Caco-2 (cell line): ENCODE results near the gene PRAF2. TPM values are rescaled to one million over a fixed set of nuclear protein-coding genes. Genes with fewer than 3 reads are reported as not detected.
A peak's percentile ranks its signal among the peaks of the same experiment; 100 is the strongest.

Experiments
- BruUV-seq: library from RNA; stranded (reverse); fragments of 400-500 nt; replicated peaks from 2 replicates; lab custom pipeline; 2021; lab: Mats Ljungman, UMichigan
- CTCF ChIA-PET: fragments of 300-600 bp; sonication (Branson Sonifier 250); formaldehyde crosslinking; loops from one replicate; lab custom pipeline; 2022; ENCODE audit warnings: antibody characterized with exemption; lab: Charles Lee
- POLR2A ChIA-PET: fragments of 300-600 bp; sonication (Branson Sonifier 250); formaldehyde crosslinking; loops from one replicate; lab custom pipeline; 2022; ENCODE audit warnings: antibody characterized with exemption; lab: Charles Lee
- DNase-seq, 2 experiments: peaks; one replicate each; pipeline versions ENCODE4 v3.0.0 to v3.0.0-alpha.2; 2020 to 2022
- H3K27me3 ChIP-seq: replicated peaks from 2 replicates; pipeline ENCODE4 v1.6.0; 2011; ENCODE audit warnings: low read length; ENCODE audit not compliant: control insufficient read depth, insufficient read depth
- H3K36me3 ChIP-seq: 2 replicates; pipeline ENCODE4 v1.5.1; 2011; ENCODE audit warnings: low read length; ENCODE audit not compliant: control insufficient read depth, insufficient read depth
- H3K4me1 ChIP-seq: fragments of 250-450 bp; sonication (Bioruptor Pico); 2 replicates; pipeline ENCODE4 v1.5.1; 2020; ENCODE audit warnings: mild to moderate bottlenecking
- H3K4me3 ChIP-seq: 2 replicates; pipeline ENCODE4 v1.5.1; 2011; ENCODE audit warnings: low read depth, mild to moderate bottlenecking, control low read depth, low read length
- H3K9me3 ChIP-seq: fragments of 250-450 bp; sonication (Bioruptor Pico); 2 replicates; pipeline ENCODE4 v1.5.1; 2020; ENCODE audit warnings: mild to moderate bottlenecking, moderate library complexity
- H3K27ac Mint-ChIP-seq: one replicate; pipeline ENCODE4 v1.8.0; 2022; ENCODE audit warnings: mixed read lengths; ENCODE audit not compliant: unreplicated experiment
- H3K27me3 Mint-ChIP-seq: one replicate; pipeline ENCODE4 v1.8.0; 2022; ENCODE audit warnings: mixed read lengths; ENCODE audit not compliant: insufficient read depth, unreplicated experiment
- H3K36me3 Mint-ChIP-seq: one replicate; pipeline ENCODE4 v1.8.0; 2022; ENCODE audit warnings: mild to moderate bottlenecking, mixed read lengths; ENCODE audit not compliant: insufficient read depth, unreplicated experiment
- H3K4me1 Mint-ChIP-seq: one replicate; pipeline ENCODE4 v1.8.0; 2022; ENCODE audit warnings: low read depth, mixed read lengths; ENCODE audit not compliant: unreplicated experiment
- H3K4me3 Mint-ChIP-seq: one replicate; pipeline ENCODE4 v1.8.0; 2022; ENCODE audit warnings: mild to moderate bottlenecking, moderate library complexity, mixed read lengths; ENCODE audit not compliant: unreplicated experiment
- H3K9me3 Mint-ChIP-seq: one replicate; pipeline ENCODE4 v1.8.0; 2022; ENCODE audit warnings: mixed read lengths; ENCODE audit not compliant: unreplicated experiment
- intact Hi-C: fragments of 100-400 bp; cut with micrococcal nuclease; formaldehyde crosslinking; loops from one replicate; pipeline ENCODE4 v1.10.0; 2022; ENCODE audit not compliant: unreplicated experiment
- total RNA-seq: library from RNA; stranded (reverse); gene quantifications from 2 replicates; pipeline ENCODE4 v1.2.3, GENCODE V29; 2022
- TF ChIP-seq, protein P1 (sequence below), 2 experiments: fragments of 200-600 bp in 1 of 2; IDR thresholded peaks; 1 replicate in 1 of 2; 2 replicates in 1 of 2; pipeline versions ENCODE4 v1.5.1 to v1.8.0; 2011 to 2022; ENCODE audit warnings: antibody characterized with exemption in 1 of 2, control low read depth in 1 of 2, inconsistent platforms in 1 of 2, low read depth in 1 of 2, low read length in 1 of 2, mild to moderate bottlenecking in 1 of 2, moderate library complexity in 1 of 2; ENCODE audit not compliant: insufficient read depth in 1 of 2, severe bottlenecking in 1 of 2, unreplicated experiment in 1 of 2

PRAF2 gene
- total RNA-seq, 1 experiment from 2014 or later: 5.4 TPM

DNA sequence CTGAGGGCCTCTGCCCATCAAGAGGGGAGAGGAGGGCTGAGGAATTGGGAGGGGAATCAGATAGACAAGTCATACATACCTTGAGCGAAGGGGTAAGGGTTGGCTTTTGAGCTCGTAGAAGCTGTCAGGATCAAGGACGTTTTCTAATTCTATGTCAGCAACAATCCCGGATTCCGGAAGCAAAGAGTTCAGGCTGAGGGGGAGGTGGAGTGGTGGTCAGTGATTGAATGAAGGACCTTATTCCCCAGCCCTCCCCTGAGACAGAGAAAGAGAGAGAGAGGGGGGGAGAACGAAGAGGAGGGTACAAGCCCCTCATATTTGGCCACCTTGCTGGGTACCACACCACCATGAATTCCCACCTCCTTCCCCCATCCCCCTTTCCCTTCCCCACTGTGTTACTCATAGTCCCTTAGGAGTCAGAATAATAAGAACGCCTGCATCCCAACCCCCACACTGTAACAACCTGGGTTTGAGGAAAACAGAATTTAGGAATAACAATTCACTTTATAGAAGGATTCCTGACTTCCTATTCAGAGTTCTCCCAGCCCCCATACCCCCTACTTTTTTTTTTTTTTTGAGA, 33.3 kb downstream of the PRAF2 start:
- Mint-ChIP-seq H3K4me1 (peaks cover 7% of the 10 kb centered on the region), H3K36me3 (peaks cover 48% of the 10 kb centered on the region), H3K27ac (peak overlapping the region; percentile 72), H3K27me3 (no peaks in the 10 kb centered on the region), H3K9me3 (no peaks in the 10 kb centered on the region), H3K4me3 (peak overlapping the region; percentile 56)
- no peaks in the 10 kb centered on the region for H3K36me3 ChIP-seq
- intact Hi-C loops: loop anchor here (5.0 to 10.0 kb wide), 2 partner anchors 64 to 143 kb away; partner anchors contain the start of genes PQBP1 and TIMM17B
- TF ChIP-seq, protein P1, sequence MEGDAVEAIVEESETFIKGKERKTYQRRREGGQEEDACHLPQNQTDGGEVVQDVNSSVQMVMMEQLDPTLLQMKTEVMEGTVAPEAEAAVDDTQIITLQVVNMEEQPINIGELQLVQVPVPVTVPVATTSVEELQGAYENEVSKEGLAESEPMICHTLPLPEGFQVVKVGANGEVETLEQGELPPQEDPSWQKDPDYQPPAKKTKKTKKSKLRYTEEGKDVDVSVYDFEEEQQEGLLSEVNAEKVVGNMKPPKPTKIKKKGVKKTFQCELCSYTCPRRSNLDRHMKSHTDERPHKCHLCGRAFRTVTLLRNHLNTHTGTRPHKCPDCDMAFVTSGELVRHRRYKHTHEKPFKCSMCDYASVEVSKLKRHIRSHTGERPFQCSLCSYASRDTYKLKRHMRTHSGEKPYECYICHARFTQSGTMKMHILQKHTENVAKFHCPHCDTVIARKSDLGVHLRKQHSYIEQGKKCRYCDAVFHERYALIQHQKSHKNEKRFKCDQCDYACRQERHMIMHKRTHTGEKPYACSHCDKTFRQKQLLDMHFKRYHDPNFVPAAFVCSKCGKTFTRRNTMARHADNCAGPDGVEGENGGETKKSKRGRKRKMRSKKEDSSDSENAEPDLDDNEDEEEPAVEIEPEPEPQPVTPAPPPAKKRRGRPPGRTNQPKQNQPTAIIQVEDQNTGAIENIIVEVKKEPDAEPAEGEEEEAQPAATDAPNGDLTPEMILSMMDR (IDR thresholded peaks at IDR 0.05; ENCODE audit: insufficient read depth in 1 of 2, low read depth in 1 of 2, low read length in 1 of 2, severe bottlenecking in 1 of 2, unreplicated experiment in 1 of 2): no peak
- ChIA-PET POLR2A (interaction anchor here (0.6 to 1.0 kb wide), 3 partner anchors 38 to 143 kb away, joined by 3 to 4 read pairs (median 3); partner anchors contain the start of genes PQBP1 and TIMM17B), CTCF (interaction anchor here (0.6 to 1.4 kb wide), 2 partner anchors 13 to 872 kb away, joined by 3 to 6 read pairs; no protein-coding TSS in a partner anchor)
- H3K4me3 ChIP-seq: no peak overlapping the region
- H3K27me3 ChIP-seq: no peaks in the 10 kb centered on the region
- H3K9me3 ChIP-seq: no peaks in the 10 kb centered on the region
- no peak for DNase-seq
- BruUV-seq: TSS peak; percentile 61
- H3K4me1 ChIP-seq: peaks cover 16% of the 10 kb centered on the region

DNA sequence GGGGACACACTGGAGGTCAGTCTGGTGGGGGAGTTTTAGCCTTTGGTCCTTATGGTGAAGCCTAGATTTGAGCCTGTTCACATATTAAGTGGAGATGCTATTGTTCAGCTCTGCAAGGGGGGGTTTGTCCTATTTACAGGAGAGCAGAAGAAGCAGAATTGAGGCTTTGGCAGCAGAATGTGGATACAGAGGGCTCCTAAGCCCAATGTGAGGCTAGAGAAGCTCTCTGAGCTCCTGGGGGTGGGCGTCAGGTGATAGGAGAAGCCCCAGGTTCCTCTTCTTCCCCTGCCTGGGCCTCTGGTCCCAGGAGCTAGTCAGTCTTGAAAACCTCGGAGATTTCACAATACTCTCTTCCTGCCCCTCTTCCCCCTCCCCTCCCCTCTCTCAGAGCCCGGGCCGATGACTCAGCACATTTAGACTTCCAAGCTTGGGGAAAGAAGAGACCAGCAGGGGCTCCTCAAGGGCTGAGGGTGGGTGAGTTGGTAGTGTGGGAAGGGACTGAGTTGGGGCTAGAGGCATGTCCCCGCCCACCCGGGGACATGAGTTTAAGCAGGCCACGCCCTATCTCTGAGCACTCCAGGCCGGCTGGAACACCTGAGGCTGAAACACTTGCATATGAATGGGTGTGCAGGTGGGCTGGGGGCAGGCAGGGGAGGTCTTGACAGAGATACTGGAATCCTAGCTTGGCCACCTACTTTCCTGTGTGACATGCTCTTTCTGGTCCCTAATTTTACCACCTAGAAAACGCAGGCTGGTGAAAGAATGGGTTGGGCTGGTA, 34.0 kb downstream of the PRAF2 start:
- Histone ChIP-seq H3K27me3 (no peaks in the 10 kb centered on the region), H3K9me3 (no peaks in the 10 kb centered on the region), H3K4me1 (peaks cover 16% of the 10 kb centered on the region), H3K36me3 (no peaks in the 10 kb centered on the region), H3K4me3 (no peak overlapping the region)
- no TSS peak for BruUV-seq
- Mint-ChIP-seq H3K27me3 (no peaks in the 10 kb centered on the region), H3K4me3 (peak overlapping the region; percentile 56), H3K4me1 (peaks cover 7% of the 10 kb centered on the region), H3K9me3 (no peaks in the 10 kb centered on the region), H3K27ac (peak overlapping the region; percentile 72), H3K36me3 (peaks cover 51% of the 10 kb centered on the region)
- DNase-seq: peak; percentile 88 to 94
- CTCF ChIA-PET: interaction anchor here (0.6 to 1.4 kb wide), 2 partner anchors 13 to 872 kb away, joined by 3 to 6 read pairs; no protein-coding TSS in a partner anchor
- TF ChIP-seq, protein P1 (IDR thresholded peaks at IDR 0.05; ENCODE audit: insufficient read depth in 1 of 2, low read depth in 1 of 2, low read length in 1 of 2, severe bottlenecking in 1 of 2, unreplicated experiment in 1 of 2): no peak
- intact Hi-C loops: loop anchor here (5.0 to 10.0 kb wide), 2 partner anchors 65 to 142 kb away; partner anchors contain the start of genes PQBP1 and TIMM17B
- POLR2A ChIA-PET: interaction anchor here (0.6 to 1.0 kb wide), 5 partner anchors 13 to 151 kb away, joined by 3 to 4 read pairs (median 3); partner anchors contain the start of genes PQBP1 and TIMM17B

GRCh38 chrX:49037883-49038475, 35.8 kb downstream of the PRAF2 start:
- no TSS peak for BruUV-seq
- peaks cover 13% of the 10 kb centered on the region for H3K4me1 Mint-ChIP-seq
- intact Hi-C loops: no loop called here
- H3K4me3 Mint-ChIP-seq: no peak overlapping the region
- H3K27me3 Mint-ChIP-seq: no peaks in the 10 kb centered on the region
- peaks cover 60% of the 10 kb centered on the region for H3K36me3 Mint-ChIP-seq
- Histone ChIP-seq H3K9me3 (no peaks in the 10 kb centered on the region), H3K27me3 (no peaks in the 10 kb centered on the region), H3K36me3 (no peaks in the 10 kb centered on the region), H3K4me3 (no peak overlapping the region), H3K4me1 (peaks cover 16% of the 10 kb centered on the region)
- ChIA-PET CTCF (no interaction called here), POLR2A (no interaction called here)
- TF ChIP-seq, protein P1 (IDR thresholded peaks at IDR 0.05; ENCODE audit: insufficient read depth in 1 of 2, low read depth in 1 of 2, low read length in 1 of 2, severe bottlenecking in 1 of 2, unreplicated experiment in 1 of 2): no peak
- no peak for DNase-seq
- H3K27ac Mint-ChIP-seq: peak overlapping the region; percentile 72
- no peaks in the 10 kb centered on the region for H3K9me3 Mint-ChIP-seq
